Keratinocyte (primary cell): ENCODE data around the gene FREM1.

ENCODE experiments used
- CTCF ChIP-seq, 3 experiments: IDR thresholded peaks in 1 of 3; conservative IDR thresholded peaks in 1 of 3; optimal IDR thresholded peaks in 1 of 3; 2 replicates in 2 of 3; 3 replicates in 1 of 3; pipeline versions ENCODE3 to v1.5.1; 2011; ENCODE audit warnings: low read length in 3 of 3, mild to moderate bottlenecking in 3 of 3, moderate library complexity in 2 of 3, control low read depth in 1 of 3, inconsistent platforms in 1 of 3; ENCODE audit not compliant: insufficient read depth in 2 of 3; ENCODE audit errors: extremely low read depth in 1 of 3
- EZH2 ChIP-seq: IDR thresholded peaks from one replicate; pipeline ENCODE4 v1.6.1; 2012; ENCODE audit warnings: inconsistent platforms, mild to moderate bottlenecking, low read length, moderate library complexity

- no peak for TF ChIP-seq CTCF (optimal IDR thresholded peaks at IDR 0.05 in 1 of 3, IDR thresholded peaks at IDR 0.05 in 1 of 3, conservative IDR thresholded peaks at IDR 0.05 in 1 of 3; ENCODE audit: extremely low read depth in 1 of 3, insufficient read depth in 2 of 3, low read length in 3 of 3)
- no peak for TF ChIP-seq EZH2
Observed at GRCh38 chr9:14903040-14903439, 7.2 kb downstream of the FREM1 start.
